IPS-20b (cell line): ENCODE results near the gene TNP1.

Experiments
- H3K27ac ChIP-seq: one replicate; pipeline ENCODE4 v1.5.1; 2013; ENCODE audit warnings: low read length
- H3K27me3 ChIP-seq: 2 replicates; pipeline ENCODE4 v1.6.1; 2013; ENCODE audit warnings: mild to moderate bottlenecking, low read length, inconsistent platforms; ENCODE audit not compliant: insufficient read depth
- H3K36me3 ChIP-seq: 2 replicates; pipeline ENCODE4 v1.6.1; 2013; ENCODE audit warnings: low read depth, mild to moderate bottlenecking, inconsistent platforms, low read length, moderate library complexity; ENCODE audit not compliant: insufficient read depth
- H3K4me1 ChIP-seq: 2 replicates; pipeline ENCODE4 v1.6.1; 2013; ENCODE audit warnings: mild to moderate bottlenecking, control low read depth, inconsistent platforms, low read length, moderate library complexity; ENCODE audit not compliant: insufficient read depth
- H3K4me3 ChIP-seq: 2 replicates; pipeline ENCODE4 v1.5.1; 2013; ENCODE audit warnings: mild to moderate bottlenecking, low read length, inconsistent platforms
- H3K9ac ChIP-seq: 2 replicates; pipeline ENCODE4 v1.6.1; 2013; ENCODE audit warnings: low read depth, mild to moderate bottlenecking, inconsistent platforms, low read length, moderate library complexity
- H3K9me3 ChIP-seq: 2 replicates; pipeline ENCODE4 v1.6.1; 2013; ENCODE audit warnings: mild to moderate bottlenecking, low read depth, low read length, inconsistent platforms; ENCODE audit not compliant: insufficient read depth

TNP1 gene

GRCh38 chr2:216856406-216857065 is 3.3 kb downstream of the TNP1 start:
- H3K4me3 ChIP-seq: no peak overlapping the region
- H3K9me3 ChIP-seq: no peaks in the 10 kb centered on the region
- no peaks in the 10 kb centered on the region for H3K36me3 ChIP-seq
- H3K4me1 ChIP-seq: peaks cover 4% of the 10 kb centered on the region; the same call in 1 of the 2 replicates
- H3K27me3 ChIP-seq: no peaks in the 10 kb centered on the region
- no peak overlapping the region for H3K27ac ChIP-seq
- H3K9ac ChIP-seq: no peak overlapping the region

GRCh38 chr2:216855605-216856004 is 4.3 kb downstream of the TNP1 start:
- H3K4me3 ChIP-seq: no peak overlapping the region
- no peaks in the 10 kb centered on the region for H3K9me3 ChIP-seq
- H3K27me3 ChIP-seq: no peaks in the 10 kb centered on the region
- peaks cover 4% of the 10 kb centered on the region; the same call in 1 of the 2 replicates for H3K4me1 ChIP-seq
- no peak overlapping the region for H3K27ac ChIP-seq
- no peak overlapping the region for H3K9ac ChIP-seq
- H3K36me3 ChIP-seq: no peaks in the 10 kb centered on the region

GRCh38 chr2:216855079-216855478 is 4.8 kb downstream of the TNP1 start:
- no peaks in the 10 kb centered on the region for H3K9me3 ChIP-seq
- no peaks in the 10 kb centered on the region for H3K27me3 ChIP-seq
- H3K9ac ChIP-seq: no peak overlapping the region
- H3K36me3 ChIP-seq: no peaks in the 10 kb centered on the region
- no peak overlapping the region for H3K4me3 ChIP-seq
- H3K4me1 ChIP-seq: peaks cover 4% of the 10 kb centered on the region; the same call in 1 of the 2 replicates
- no peak overlapping the region for H3K27ac ChIP-seq

- Histone ChIP-seq H3K27me3 (no peaks in the 10 kb centered on the region), H3K4me1 (no peaks in the 10 kb centered on the region), H3K9me3 (no peaks in the 10 kb centered on the region), H3K36me3 (no peaks in the 10 kb centered on the region), H3K27ac (no peak overlapping the region), H3K4me3 (no peak overlapping the region), H3K9ac (no peak overlapping the region)
Observed at GRCh38 chr2:216851486-216852090, 8.3 kb downstream of the TNP1 start.

GRCh38 chr2:216850665-216851322 is 9.1 kb downstream of the TNP1 start:
- no peak overlapping the region for H3K27ac ChIP-seq
- no peaks in the 10 kb centered on the region for H3K27me3 ChIP-seq
- no peak overlapping the region for H3K9ac ChIP-seq
- H3K4me3 ChIP-seq: no peak overlapping the region
- H3K4me1 ChIP-seq: no peaks in the 10 kb centered on the region
- H3K36me3 ChIP-seq: no peaks in the 10 kb centered on the region
- no peaks in the 10 kb centered on the region for H3K9me3 ChIP-seq

- no peaks in the 10 kb centered on the region for H3K4me1 ChIP-seq
- no peaks in the 10 kb centered on the region for H3K27me3 ChIP-seq
- H3K9ac ChIP-seq: no peak overlapping the region
- H3K36me3 ChIP-seq: no peaks in the 10 kb centered on the region
- H3K4me3 ChIP-seq: no peak overlapping the region
- H3K27ac ChIP-seq: no peak overlapping the region
- H3K9me3 ChIP-seq: no peaks in the 10 kb centered on the region
Observed at GRCh38 chr2:216849987-216850386, 9.9 kb downstream of the TNP1 start.

- Histone ChIP-seq H3K36me3 (no peaks in the 10 kb centered on the region), H3K9me3 (no peaks in the 10 kb centered on the region), H3K4me3 (no peak overlapping the region), H3K27ac (no peak overlapping the region), H3K27me3 (no peaks in the 10 kb centered on the region), H3K4me1 (no peaks in the 10 kb centered on the region), H3K9ac (no peak overlapping the region)
Observed at GRCh38 chr2:216845426-216845825, 14.4 kb downstream of the TNP1 start.

- no peak overlapping the region for H3K27ac ChIP-seq
- no peak overlapping the region for H3K9ac ChIP-seq
- no peaks in the 10 kb centered on the region for H3K27me3 ChIP-seq
- H3K36me3 ChIP-seq: no peaks in the 10 kb centered on the region
- no peak overlapping the region for H3K4me3 ChIP-seq
- H3K4me1 ChIP-seq: no peaks in the 10 kb centered on the region
- H3K9me3 ChIP-seq: no peaks in the 10 kb centered on the region
Observed at GRCh38 chr2:216842636-216843035, 17.2 kb downstream of the TNP1 start.

- Histone ChIP-seq H3K9ac (no peak overlapping the region), H3K9me3 (no peaks in the 10 kb centered on the region), H3K4me1 (no peaks in the 10 kb centered on the region), H3K27ac (no peak overlapping the region), H3K27me3 (no peaks in the 10 kb centered on the region), H3K36me3 (no peaks in the 10 kb centered on the region), H3K4me3 (no peak overlapping the region)
Observed at GRCh38 chr2:216839688-216840087, 20.2 kb downstream of the TNP1 start.

GRCh38 chr2:216838151-216838550 is 21.7 kb downstream of the TNP1 start:
- H3K27me3 ChIP-seq: no peaks in the 10 kb centered on the region
- no peak overlapping the region for H3K27ac ChIP-seq
- no peaks in the 10 kb centered on the region for H3K9me3 ChIP-seq
- no peaks in the 10 kb centered on the region for H3K4me1 ChIP-seq
- no peak overlapping the region for H3K9ac ChIP-seq
- H3K36me3 ChIP-seq: no peaks in the 10 kb centered on the region
- no peak overlapping the region for H3K4me3 ChIP-seq

- H3K27ac ChIP-seq: no peak overlapping the region
- H3K9me3 ChIP-seq: no peaks in the 10 kb centered on the region
- H3K27me3 ChIP-seq: no peaks in the 10 kb centered on the region
- no peak overlapping the region for H3K9ac ChIP-seq
- H3K4me1 ChIP-seq: no peaks in the 10 kb centered on the region
- H3K36me3 ChIP-seq: no peaks in the 10 kb centered on the region
- H3K4me3 ChIP-seq: no peak overlapping the region
Observed at GRCh38 chr2:216837740-216838139, 22.1 kb downstream of the TNP1 start.

- H3K9ac ChIP-seq: no peak overlapping the region
- no peaks in the 10 kb centered on the region for H3K27me3 ChIP-seq
- no peaks in the 10 kb centered on the region for H3K36me3 ChIP-seq
- no peak overlapping the region for H3K4me3 ChIP-seq
- H3K27ac ChIP-seq: no peak overlapping the region
- H3K4me1 ChIP-seq: no peaks in the 10 kb centered on the region
- no peaks in the 10 kb centered on the region for H3K9me3 ChIP-seq
Observed at GRCh38 chr2:216833061-216833460, 26.8 kb downstream of the TNP1 start.
